CD4-positive, CD25-positive, alpha-beta regulatory T cell (primary cell): ENCODE data around the gene CD84. TPM values are rescaled to one million over a fixed set of nuclear protein-coding genes. Genes with fewer than 3 reads are reported as not detected.
"Not testable (repeated sequence)": the region's sequence is repeated elsewhere in the genome, so short reads cannot be mapped to it uniquely, and the experiment has no call there.

Source experiments
- ATAC-seq, 2 donors: fragments of 150-1000 bp; cut with Tn5 transposase; one replicate each; pipeline ENCODE4 v1.10.0; 2021; ENCODE audit warnings: low read depth in 2 of 2, moderate number of reproducible peaks in 2 of 2, moderate library complexity in 1 of 2
- DNase-seq, 3 donors: peaks; one replicate each; pipeline versions ENCODE4 v3.0.0 to v3.0.0-alpha.2; 2012 to 2022; ENCODE audit warnings: mixed read lengths in 1 of 3
- H3K27ac ChIP-seq: one replicate; pipeline ENCODE4 v1.7.0; 2013; ENCODE audit warnings: mild to moderate bottlenecking, low read length; ENCODE audit not compliant: insufficient read depth, poor library complexity, severe bottlenecking
- H3K27me3 ChIP-seq: one replicate; pipeline ENCODE4 v1.7.0; 2013; ENCODE audit warnings: low read length; ENCODE audit not compliant: control insufficient read depth, insufficient read depth
- H3K36me3 ChIP-seq: one replicate; pipeline ENCODE4 v1.7.0; 2013; ENCODE audit warnings: mild to moderate bottlenecking, low read length, moderate library complexity; ENCODE audit not compliant: control insufficient read depth, insufficient read depth
- H3K4me1 ChIP-seq: 2 replicates; pipeline ENCODE4 v1.7.0; 2013; ENCODE audit warnings: mild to moderate bottlenecking, low read length; ENCODE audit not compliant: insufficient read depth, control insufficient read depth, poor library complexity, severe bottlenecking
- H3K4me3 ChIP-seq: one replicate; pipeline ENCODE4 v1.7.0; 2013; ENCODE audit warnings: low read depth, mild to moderate bottlenecking, low read length, moderate library complexity
- H3K9me3 ChIP-seq, 2 experiments: 1 replicate in 1 of 2; 2 replicates in 1 of 2; pipeline ENCODE4 v1.7.0; 2013; ENCODE audit warnings: low read length in 2 of 2, mild to moderate bottlenecking in 1 of 2, moderate library complexity in 1 of 2; ENCODE audit not compliant: control insufficient read depth in 2 of 2
- H3K27ac Mint-ChIP-seq, 3 donors: one replicate each; pipeline ENCODE4 v1.8.0; 2020 to 2022; ENCODE audit warnings: mild to moderate bottlenecking in 3 of 3, mixed read lengths in 3 of 3, moderate library complexity in 2 of 3
- H3K27me3 Mint-ChIP-seq: one replicate; pipeline ENCODE4 v1.8.0; 2022; ENCODE audit warnings: mild to moderate bottlenecking, mixed read lengths
- H3K36me3 Mint-ChIP-seq: one replicate; pipeline ENCODE4 v1.8.0; 2020; ENCODE audit warnings: mixed read lengths
- H3K4me1 Mint-ChIP-seq, 4 donors: one replicate each; pipeline ENCODE4 v1.8.0; 2020 to 2022; ENCODE audit warnings: mixed read lengths in 4 of 4, mild to moderate bottlenecking in 1 of 4
- H3K4me3 Mint-ChIP-seq, 4 donors: one replicate each; pipeline ENCODE4 v1.8.0; 2020 to 2022; ENCODE audit warnings: mild to moderate bottlenecking in 4 of 4, mixed read lengths in 4 of 4, moderate library complexity in 3 of 4
- H3K9me3 Mint-ChIP-seq, 7 donors: one replicate each; pipeline ENCODE4 v1.8.0; 2020 to 2022; ENCODE audit warnings: mixed read lengths in 7 of 7, mild to moderate bottlenecking in 3 of 7, moderate library complexity in 2 of 7
- polyA plus RNA-seq, 4 donors: library from polyadenylated mRNA; unstranded; fragments of 300-500 nt; fragmentation: Illumina TruSeq; gene quantifications; one replicate each; pipeline ENCODE4 v1.2.3, GENCODE V29; 2021
- total RNA-seq: library from RNA; stranded (reverse); gene quantifications from one replicate; pipeline ENCODE4 v1.2.3, GENCODE V29; 2022

The CD84 gene
- total and polyA plus RNA-seq, 5 donors from 2014 or later, result 20.7 to 135 (median 32.8) TPM

- ATAC-seq, result no peak
- peaks cover 2 to 8% of the 10 kb centered on the region in 2 experiments for H3K9me3 ChIP-seq
- Mint-ChIP-seq H3K27ac (peak overlapping the region; percentile 83 to 96 (median 91)), H3K27me3 (peaks cover 4% of the 10 kb centered on the region), H3K4me3 (peak overlapping the region; percentile 61 to 84 (median 72)), H3K36me3 (peaks cover 15% of the 10 kb centered on the region), H3K9me3 (peaks cover 0 to 13% (median 4%) of the 10 kb centered on the region in 7 donors), H3K4me1 (peaks cover 37 to 82% (median 66%) of the 10 kb centered on the region in 4 donors)
- H3K27ac ChIP-seq, result peak overlapping the region; percentile 74
- H3K4me3 ChIP-seq, result peak overlapping the region; percentile 84
- H3K27me3 ChIP-seq, result no peaks in the 10 kb centered on the region
- no peak for DNase-seq
- H3K4me1 ChIP-seq, result peaks cover 61% of the 10 kb centered on the region
- H3K36me3 ChIP-seq, result peaks cover 11% of the 10 kb centered on the region
Measured at GRCh38 chr1:160560045-160560705, 19.1 kb downstream of the CD84 start.

- Mint-ChIP-seq H3K9me3 (peaks cover 0 to 13% (median 4%) of the 10 kb centered on the region in 7 donors), H3K4me1 (peaks cover 37 to 75% (median 59%) of the 10 kb centered on the region in 4 donors), H3K27ac (peak overlapping the region; percentile 83 to 96 (median 91)), H3K4me3 (peak overlapping the region; percentile 61 to 84 (median 72))
- Histone ChIP-seq H3K36me3 (peaks cover 11% of the 10 kb centered on the region), H3K4me1 (peaks cover 53% of the 10 kb centered on the region), H3K27ac (peak overlapping the region; percentile 74), H3K4me3 (peak overlapping the region; percentile 84)
- not testable (repeated sequence) for H3K36me3 Mint-ChIP-seq, H3K9me3 ChIP-seq, H3K27me3 ChIP-seq, ATAC-seq, H3K27me3 Mint-ChIP-seq, DNase-seq
Measured at GRCh38 chr1:160559437-160559836, 19.9 kb downstream of the CD84 start.

DNA sequence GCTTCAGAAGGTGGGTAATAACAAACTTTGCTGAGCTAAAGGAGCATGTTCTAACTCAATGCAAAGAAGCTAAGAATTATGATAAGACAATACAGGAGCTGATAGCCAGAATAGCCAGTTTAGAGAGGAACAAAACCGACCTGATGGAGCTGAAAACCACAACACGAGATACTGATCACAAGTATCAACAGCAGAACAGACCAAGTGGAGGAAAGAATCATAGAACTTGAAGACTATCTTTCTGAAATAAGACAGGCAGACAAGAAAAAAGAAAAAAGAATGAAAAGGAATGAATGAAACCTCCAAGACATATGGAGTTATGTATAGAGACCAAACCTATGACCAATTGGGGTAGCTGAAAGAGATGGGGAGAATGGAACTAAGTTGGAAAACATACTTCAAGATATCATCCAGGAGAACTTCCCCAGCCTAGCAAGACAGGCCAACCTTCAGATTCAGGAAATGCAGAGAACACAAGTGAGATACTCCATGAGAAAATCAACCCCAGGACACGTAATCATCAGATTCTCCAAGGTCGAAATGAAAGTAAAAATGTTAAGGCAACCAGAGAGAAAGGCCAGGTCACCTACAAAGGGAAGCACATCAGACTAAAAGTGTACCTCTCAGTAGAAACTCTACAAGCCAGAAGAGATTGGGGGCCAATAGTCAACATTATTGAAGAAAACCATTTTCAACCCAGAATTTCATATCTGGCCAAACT, 20.5 kb downstream of the CD84 start:
- Mint-ChIP-seq H3K27ac (peak overlapping the region; percentile 83 to 96 (median 91)), H3K4me1 (peaks cover 37 to 69% (median 56%) of the 10 kb centered on the region in 4 donors), H3K9me3 (peaks cover 0 to 13% (median 4%) of the 10 kb centered on the region in 7 donors), H3K4me3 (peak overlapping the region; percentile 61 to 84 (median 72)), H3K36me3 (peaks cover 9% of the 10 kb centered on the region), H3K27me3 (peaks cover 4% of the 10 kb centered on the region)
- Histone ChIP-seq H3K4me3 (peak overlapping the region; percentile 84), H3K27me3 (no peaks in the 10 kb centered on the region), H3K9me3 (peaks cover 2 to 8% of the 10 kb centered on the region in 2 experiments), H3K36me3 (peaks cover 13% of the 10 kb centered on the region), H3K4me1 (peaks cover 50% of the 10 kb centered on the region), H3K27ac (peak overlapping the region; percentile 74)
- DNase-seq (no peak), ATAC-seq (no peak)

DNA sequence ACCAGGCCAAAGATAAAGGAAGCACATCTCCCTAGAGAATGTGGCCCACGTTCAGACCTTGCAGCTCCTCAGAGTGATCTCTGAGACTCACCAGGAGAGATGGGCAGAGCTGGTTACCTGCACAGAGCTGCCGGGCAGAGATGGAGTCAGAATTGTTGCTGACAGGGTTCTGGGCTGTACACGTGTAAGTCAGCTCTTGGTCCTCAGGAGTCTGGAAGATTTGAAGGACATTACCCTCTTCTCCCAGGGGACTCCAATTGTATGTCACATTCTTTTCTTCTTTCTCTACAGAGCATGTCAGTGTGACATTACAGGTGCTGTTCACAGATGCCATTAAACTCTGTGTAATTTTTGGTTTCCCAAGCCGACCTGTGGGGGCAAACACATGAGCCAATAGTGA, 25.5 kb downstream of the CD84 start:
- no peaks in the 10 kb centered on the region for H3K27me3 Mint-ChIP-seq
- peaks cover 35% of the 10 kb centered on the region for H3K36me3 Mint-ChIP-seq
- peak overlapping the region in 1 of 3 donors; percentile 14 for H3K27ac Mint-ChIP-seq
- no peak overlapping the region for H3K27ac ChIP-seq
- no peak for ATAC-seq
- H3K27me3 ChIP-seq, result no peaks in the 10 kb centered on the region
- peaks cover 18% of the 10 kb centered on the region for H3K4me1 ChIP-seq
- DNase-seq, result no peak
- H3K36me3 ChIP-seq, result peaks cover 52% of the 10 kb centered on the region
- peaks cover 4 to 32% (median 19%) of the 10 kb centered on the region in 4 donors for H3K4me1 Mint-ChIP-seq
- no peaks in the 10 kb centered on the region for H3K9me3 ChIP-seq
- H3K9me3 Mint-ChIP-seq, result no peaks in the 10 kb centered on the region
- H3K4me3 Mint-ChIP-seq, result peak overlapping the region in 1 of 4 donors; percentile 40
- H3K4me3 ChIP-seq, result no peak overlapping the region

DNA sequence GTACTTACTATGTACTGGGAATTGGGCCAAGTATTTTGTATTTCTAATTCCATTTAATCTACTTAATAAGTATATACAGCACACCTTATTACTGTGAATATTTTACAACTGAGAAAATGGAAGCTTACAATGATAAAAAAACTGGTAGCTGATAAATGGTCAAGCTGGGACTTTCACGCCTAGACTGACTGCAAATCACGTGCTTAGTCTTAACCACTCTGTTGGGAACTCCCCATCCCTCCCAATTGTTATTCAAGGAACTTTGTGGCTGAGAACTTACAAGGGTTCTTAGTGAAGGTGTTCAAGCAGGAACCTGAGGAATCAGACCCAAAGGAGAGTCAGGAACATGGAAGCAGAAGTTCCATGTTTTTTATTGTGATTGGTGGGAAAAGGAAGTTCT, 26.9 kb downstream of the CD84 start:
- no peaks in the 10 kb centered on the region for H3K9me3 ChIP-seq
- H3K36me3 ChIP-seq, result peaks cover 65% of the 10 kb centered on the region
- Mint-ChIP-seq H3K27ac (peak overlapping the region in 2 of 3 donors; percentile 39 to 62), H3K36me3 (peaks cover 36% of the 10 kb centered on the region), H3K9me3 (no peaks in the 10 kb centered on the region), H3K27me3 (no peaks in the 10 kb centered on the region), H3K4me1 (peaks cover 0 to 20% (median 10%) of the 10 kb centered on the region in 4 donors), H3K4me3 (no peak overlapping the region)
- H3K27me3 ChIP-seq, result no peaks in the 10 kb centered on the region
- DNase-seq, result no peak
- no peak for ATAC-seq
- H3K27ac ChIP-seq, result no peak overlapping the region
- H3K4me3 ChIP-seq, result no peak overlapping the region
- peaks cover 5% of the 10 kb centered on the region for H3K4me1 ChIP-seq

DNA sequence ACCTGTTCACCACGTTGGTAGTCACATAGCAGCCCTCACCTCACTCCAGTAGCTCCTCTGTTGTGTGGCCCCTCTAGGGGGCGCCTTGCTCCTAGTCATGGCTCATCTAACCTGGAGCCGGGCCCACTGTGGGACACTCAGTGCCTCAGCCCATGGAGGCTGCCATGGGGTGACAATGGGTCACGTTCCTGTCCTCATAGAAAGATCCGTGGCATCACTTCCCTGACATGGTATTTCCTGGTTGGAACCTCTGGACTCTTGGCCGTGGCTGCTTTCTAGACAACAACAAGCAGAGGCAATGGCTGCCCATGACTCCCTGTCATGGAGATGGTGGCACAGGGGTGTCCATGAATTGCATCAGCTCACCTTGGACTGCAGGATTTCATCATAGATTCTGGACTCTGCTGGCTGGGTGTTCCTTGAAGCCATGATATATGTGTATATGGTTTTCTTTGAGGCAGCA, 28.7 kb downstream of the CD84 start:
- Mint-ChIP-seq H3K27me3 (no peaks in the 10 kb centered on the region), H3K27ac (peak overlapping the region in 1 of 3 donors; percentile 62), H3K36me3 (peaks cover 39% of the 10 kb centered on the region), H3K4me3 (no peak overlapping the region), H3K4me1 (peaks cover 3 to 8% (median 6%) of the 10 kb centered on the region in 4 donors), H3K9me3 (no peaks in the 10 kb centered on the region)
- ATAC-seq (peak in 1 of 2 donors; percentile 55), DNase-seq (peak in 2 of 3 donors; percentile 42 to 58)
- no peaks in the 10 kb centered on the region for H3K4me1 ChIP-seq
- H3K9me3 ChIP-seq, result no peaks in the 10 kb centered on the region
- no peaks in the 10 kb centered on the region for H3K27me3 ChIP-seq
- no peak overlapping the region for H3K27ac ChIP-seq
- no peak overlapping the region for H3K4me3 ChIP-seq
- H3K36me3 ChIP-seq, result peaks cover 80% of the 10 kb centered on the region

DNA sequence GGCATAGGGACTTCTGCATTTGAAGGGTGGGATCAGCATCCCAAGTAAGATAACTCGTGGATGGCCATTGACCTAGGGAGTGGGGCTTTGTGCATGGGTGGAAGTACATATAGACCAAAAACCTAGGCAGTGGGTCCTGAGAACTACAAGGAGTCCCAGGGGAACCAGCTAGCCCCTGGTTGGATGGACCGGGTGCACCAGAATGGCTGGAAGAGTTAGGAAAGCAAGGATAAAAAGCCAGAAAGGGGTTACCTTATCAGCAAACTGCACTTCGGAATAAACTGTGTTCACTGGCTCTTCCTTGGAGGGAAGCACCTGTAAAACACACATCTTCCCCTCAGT, 29.7 kb downstream of the CD84 start:
- H3K27me3 Mint-ChIP-seq, result no peaks in the 10 kb centered on the region
- no peaks in the 10 kb centered on the region for H3K9me3 ChIP-seq
- peak overlapping the region in 1 of 3 donors; percentile 13 for H3K27ac Mint-ChIP-seq
- H3K4me1 Mint-ChIP-seq, result peaks cover 8 to 14% (median 9%) of the 10 kb centered on the region in 4 donors
- no peaks in the 10 kb centered on the region for H3K4me1 ChIP-seq
- H3K27me3 ChIP-seq, result no peaks in the 10 kb centered on the region
- no peak for ATAC-seq
- H3K4me3 ChIP-seq, result no peak overlapping the region
- peaks cover 44% of the 10 kb centered on the region for H3K36me3 Mint-ChIP-seq
- no peak overlapping the region for H3K27ac ChIP-seq
- no peak for DNase-seq
- no peaks in the 10 kb centered on the region for H3K9me3 Mint-ChIP-seq
- no peak overlapping the region for H3K4me3 Mint-ChIP-seq
- H3K36me3 ChIP-seq, result peaks cover 80% of the 10 kb centered on the region
